Ovary (tissue), 9 donors: Measurements from ENCODE around the gene NKAIN4. TPM values are rescaled to one million over a fixed set of nuclear protein-coding genes. Genes with fewer than 3 reads are reported as not detected.
A peak's percentile ranks its signal among the peaks of the same experiment; 100 is the strongest.

Experiments used
- DNase-seq, 5 donors: peaks; one replicate each; pipeline ENCODE4 v3.0.0-alpha.2; 2019 to 2020
- H3K27ac ChIP-seq, 2 donors: fragments of 200-600 bp; one replicate each; pipeline versions ENCODE4 v1.5.1 to v1.8.0; 2019 to 2022
- H3K27me3 ChIP-seq: fragments of 200-600 bp; one replicate; pipeline ENCODE4 v1.8.0; 2022
- H3K36me3 ChIP-seq: fragments of 200-600 bp; sonication (generic); one replicate; pipeline ENCODE4 v1.5.1; 2019
- H3K4me1 ChIP-seq: one replicate; pipeline ENCODE4 v1.8.1; 2013; ENCODE audit warnings: mild to moderate bottlenecking, moderate library complexity; ENCODE audit not compliant: insufficient read depth
- H3K4me3 ChIP-seq: fragments of 200-600 bp; sonication (generic); one replicate; pipeline ENCODE4 v1.5.1; 2017
- H3K9me3 ChIP-seq, 2 donors: fragments of 200-600 bp in 1 of 2; sonication (generic) in 1 of 2; one replicate each; pipeline versions ENCODE4 v1.5.1 to v1.8.1; 2013 to 2019; ENCODE audit warnings: mild to moderate bottlenecking in 1 of 2, moderate library complexity in 1 of 2
- EP300 ChIP-seq: sonication (generic); formaldehyde crosslinking; IDR thresholded peaks from one replicate; pipeline ENCODE4 v1.6.1; 2017; ENCODE audit warnings: antibody characterized with exemption
- POLR2A ChIP-seq: fragments of 450-650 bp; IDR thresholded peaks from one replicate; pipeline ENCODE4 v1.6.1; 2017; ENCODE audit warnings: antibody characterized with exemption, mild to moderate bottlenecking, moderate library complexity
- WGBS, 3 donors: extraction: QIAGEN DNeasy Blood & Tissue Kit in 1 of 3; methylation state at CpG; one replicate each; pipeline versions ENCODE4 v1.1.5 to v1.1.7; 2013 to 2017; 5-methylcytosine and 5-hydroxymethylcytosine counted together
- intact Hi-C, 4 donors: fragments of 100-400 bp; cut with DNase I; formaldehyde crosslinking; loops; one replicate each; pipeline versions ENCODE4 v1.11.0 to v1.15.1; 2022 to 2023
- microRNA counts: library from miRNA; unstranded; fragments of <30 nt; microRNA quantifications from one replicate; lab custom pipeline; 2016
- microRNA-seq, 3 donors: library from miRNA; unstranded; fragments of <30 nt; microRNA quantifications; one replicate each; pipeline versions ENCODE4 to v1.2.0, GENCODE V29; 2019 to 2020
- polyA plus RNA-seq, 2 donors: library from polyadenylated mRNA; stranded (reverse); fragments of 200-250 nt in 1 of 2; fragments of 350-450 nt in 1 of 2; fragmentation: Illumina TruSeq in 1 of 2; extraction: RNeasy Lipid Tissue Mini Kit (QIAGEN cat#74804) in 1 of 2; gene quantifications; one replicate each; pipeline ENCODE4 v1.2.3, GENCODE V29; 2013 to 2014
- small RNA-seq: library from RNA; depleted of rRNA; stranded (forward); fragments of <200 nt; gene quantifications from one replicate; pipeline ENCODE3, GENCODE V24; 2016
- total RNA-seq, 7 donors: library from RNA; depleted of rRNA in 2 of 7; stranded (reverse); fragments of >200 nt in 2 of 7; fragmentation: NEBNext Ultra II Directional in 3 of 7; extraction: Animal tissue kit (Norgen Biotek cat#: 25700) in 3 of 7; gene quantifications; one replicate each; pipeline versions ENCODE4 v1.1.0 to v1.2.4, GENCODE V29; 2016 to 2023
- TF ChIP-seq, protein P1 (sequence below), 3 donors: fragments of 450-650 bp in 2 of 3; fragments of 200-600 bp in 1 of 3; IDR thresholded peaks; one replicate each; pipeline versions ENCODE4 v1.5.1 to v1.8.0; 2016 to 2022; ENCODE audit warnings: antibody characterized with exemption in 3 of 3, mild to moderate bottlenecking in 1 of 3
- donor health status: DM: no; HTN: no; CAD: no; lungs with moderate emphysema.
- donor health status: DM: no; HTN: no; CAD: no.
- donor health status: Bipolar disorder and iron deficiency.
- donor health status: DM: yes; HTN: yes; CAD: no.
- donor health status: DM: no; HTN: no; CAD: no.
- donor health status: DM: yes; HTN: yes; CAD: no.

The NKAIN4 gene
- total and polyA plus RNA-seq, 9 donors: 0.18 to 0.24 TPM; not detected in 7

DNA sequence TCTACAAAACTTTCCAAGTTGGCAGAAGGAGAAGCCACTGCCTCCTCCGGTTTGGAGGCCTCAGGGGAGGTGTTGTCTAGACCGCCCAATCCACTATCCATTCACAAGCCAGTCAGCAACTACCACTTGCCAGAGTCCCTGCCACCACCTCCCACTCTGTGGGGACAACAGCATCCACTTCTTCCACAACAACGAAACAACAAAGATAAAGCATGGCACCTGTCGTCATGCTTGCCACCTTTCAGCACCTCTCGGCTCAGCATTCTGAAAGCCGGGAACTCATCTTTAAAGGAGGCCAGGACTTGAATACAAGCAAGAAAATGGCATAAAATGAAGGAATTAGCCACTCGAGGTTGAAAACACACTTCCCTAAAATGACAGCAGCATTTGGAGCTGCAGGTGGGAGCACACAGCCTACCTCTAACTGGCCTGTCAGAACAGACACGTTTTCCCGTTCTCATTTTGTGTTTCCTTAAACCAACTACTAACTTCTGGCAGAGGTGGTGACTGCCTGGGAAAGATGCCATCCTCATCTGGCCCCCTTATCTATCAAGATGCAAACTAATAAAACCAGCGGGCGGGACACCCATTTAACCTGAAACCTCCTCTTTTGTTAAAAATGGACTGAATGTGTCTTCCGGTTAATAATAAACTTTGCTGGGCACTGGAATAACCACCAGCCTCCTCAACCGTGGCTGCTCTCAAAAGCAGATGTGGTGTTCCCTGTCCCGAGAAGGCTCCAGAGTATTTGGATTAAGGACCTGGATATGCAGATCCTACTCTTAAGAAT, 60.1 kb downstream of the NKAIN4 start:
- Histone ChIP-seq H3K4me1 (peaks cover 7% of the 10 kb centered on the region), H3K9me3 (no peaks in the 10 kb centered on the region), H3K27ac (no peak overlapping the region), H3K4me3 (no peak overlapping the region), H3K36me3 (no peaks in the 10 kb centered on the region), H3K27me3 (no peaks in the 10 kb centered on the region)
- TF ChIP-seq EP300 (no peak), POLR2A (no peak)
- TF ChIP-seq, protein P1, sequence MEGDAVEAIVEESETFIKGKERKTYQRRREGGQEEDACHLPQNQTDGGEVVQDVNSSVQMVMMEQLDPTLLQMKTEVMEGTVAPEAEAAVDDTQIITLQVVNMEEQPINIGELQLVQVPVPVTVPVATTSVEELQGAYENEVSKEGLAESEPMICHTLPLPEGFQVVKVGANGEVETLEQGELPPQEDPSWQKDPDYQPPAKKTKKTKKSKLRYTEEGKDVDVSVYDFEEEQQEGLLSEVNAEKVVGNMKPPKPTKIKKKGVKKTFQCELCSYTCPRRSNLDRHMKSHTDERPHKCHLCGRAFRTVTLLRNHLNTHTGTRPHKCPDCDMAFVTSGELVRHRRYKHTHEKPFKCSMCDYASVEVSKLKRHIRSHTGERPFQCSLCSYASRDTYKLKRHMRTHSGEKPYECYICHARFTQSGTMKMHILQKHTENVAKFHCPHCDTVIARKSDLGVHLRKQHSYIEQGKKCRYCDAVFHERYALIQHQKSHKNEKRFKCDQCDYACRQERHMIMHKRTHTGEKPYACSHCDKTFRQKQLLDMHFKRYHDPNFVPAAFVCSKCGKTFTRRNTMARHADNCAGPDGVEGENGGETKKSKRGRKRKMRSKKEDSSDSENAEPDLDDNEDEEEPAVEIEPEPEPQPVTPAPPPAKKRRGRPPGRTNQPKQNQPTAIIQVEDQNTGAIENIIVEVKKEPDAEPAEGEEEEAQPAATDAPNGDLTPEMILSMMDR (IDR thresholded peaks at IDR 0.05): no peak
- DNase-seq: no peak
- 80 to 84% (median 84%) methylated on average over 14 of the region's 14 CpGs for WGBS, 3 donors
- intact Hi-C loops: no loop called here

DNA sequence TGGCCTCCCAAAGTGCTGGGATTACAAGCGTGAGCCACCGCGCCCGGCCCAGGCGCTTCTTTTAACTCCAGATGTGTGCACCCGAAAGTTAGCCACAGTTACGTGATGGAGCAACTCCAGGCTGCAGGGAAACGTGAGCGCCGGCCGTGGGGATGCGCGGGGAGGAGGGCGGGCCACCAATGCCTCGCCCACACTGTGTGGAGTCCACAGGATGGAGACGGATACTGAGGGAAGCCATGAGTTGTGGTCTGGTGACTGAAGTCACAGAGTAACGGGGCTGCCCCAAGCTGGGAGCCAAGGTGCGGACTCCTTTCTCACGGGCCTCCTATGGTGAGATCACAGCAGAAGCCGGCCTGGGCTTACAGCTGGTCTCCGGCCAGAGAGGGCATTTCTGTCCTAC, 61.5 kb downstream of the NKAIN4 start:
- H3K27ac ChIP-seq: no peak overlapping the region
- no peak overlapping the region for H3K4me3 ChIP-seq
- no peak for DNase-seq
- TF ChIP-seq, protein P1 (IDR thresholded peaks at IDR 0.05): no peak
- TF ChIP-seq EP300: no peak
- TF ChIP-seq POLR2A: no peak
- H3K4me1 ChIP-seq: peaks cover 4% of the 10 kb centered on the region
- 87 to 92% (median 91%) methylated on average over 21 of the region's 21 CpGs for WGBS, 3 donors
- no peaks in the 10 kb centered on the region for H3K27me3 ChIP-seq
- no peaks in the 10 kb centered on the region for H3K36me3 ChIP-seq
- intact Hi-C loops: no loop called here
- H3K9me3 ChIP-seq: no peaks in the 10 kb centered on the region

DNA sequence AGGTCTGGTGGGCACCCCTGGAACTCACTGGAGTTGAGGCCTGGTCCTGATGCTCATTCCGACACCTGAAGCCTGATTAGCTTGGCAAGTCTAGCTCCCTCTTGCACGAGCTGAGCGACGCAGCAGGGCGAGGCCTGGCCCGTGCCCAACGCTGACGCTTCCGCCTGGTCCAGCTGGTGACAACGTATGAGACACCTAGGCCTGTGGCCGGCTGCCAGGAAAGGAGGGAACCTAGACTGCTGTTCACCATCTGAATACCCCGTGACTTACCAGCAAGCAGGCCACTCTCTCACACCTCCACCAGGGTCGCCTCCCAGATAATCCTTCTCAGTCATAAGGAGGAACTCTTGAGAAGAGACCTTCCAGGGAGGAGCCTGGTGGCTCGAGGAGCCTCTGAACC, 62.9 kb downstream of the NKAIN4 start:
- Histone ChIP-seq H3K4me1 (no peaks in the 10 kb centered on the region), H3K9me3 (no peaks in the 10 kb centered on the region), H3K36me3 (no peaks in the 10 kb centered on the region), H3K4me3 (no peak overlapping the region), H3K27me3 (no peaks in the 10 kb centered on the region), H3K27ac (no peak overlapping the region)
- intact Hi-C loops: no loop called here
- 69 to 77% (median 77%) methylated on average over 14 of the region's 14 CpGs for WGBS, 3 donors
- TF ChIP-seq POLR2A (no peak), EP300 (no peak)
- TF ChIP-seq, protein P1 (IDR thresholded peaks at IDR 0.05): no peak
- no peak for DNase-seq

DNA sequence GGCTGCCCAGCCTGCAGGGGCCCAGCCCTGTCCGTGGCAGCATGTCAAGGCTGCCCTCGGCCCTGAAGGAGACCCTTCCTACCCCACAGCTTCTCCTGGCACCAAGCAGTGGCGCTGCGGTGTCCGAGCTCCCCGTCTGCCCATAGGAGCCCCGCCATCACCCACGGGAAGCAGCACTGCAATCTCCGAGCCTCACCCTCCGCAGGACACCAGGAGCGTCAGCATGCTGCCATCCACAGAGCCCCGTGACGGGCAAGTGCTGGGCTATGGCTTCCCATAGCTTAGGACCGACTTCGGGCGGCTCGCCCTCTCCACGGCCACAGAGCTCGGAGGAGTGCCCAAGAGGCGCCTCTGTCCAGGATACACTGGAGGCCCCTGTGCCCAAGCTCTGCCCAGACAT, 63.4 kb downstream of the NKAIN4 start:
- H3K4me3 ChIP-seq: no peak overlapping the region
- no peaks in the 10 kb centered on the region for H3K27me3 ChIP-seq
- H3K27ac ChIP-seq: no peak overlapping the region
- DNase-seq: no peak
- WGBS, 3 donors: 84 to 91% (median 87%) methylated on average over 20 of the region's 20 CpGs
- H3K36me3 ChIP-seq: no peaks in the 10 kb centered on the region
- no peaks in the 10 kb centered on the region for H3K9me3 ChIP-seq
- intact Hi-C loops: no loop called here
- H3K4me1 ChIP-seq: no peaks in the 10 kb centered on the region
- TF ChIP-seq, protein P1 (IDR thresholded peaks at IDR 0.05): no peak
- no peak for TF ChIP-seq EP300
- no peak for TF ChIP-seq POLR2A

MicroRNAs encoded within 50 kb of the gene (microRNA counts, 767-probe panel; counts per million panel counts)
- 530 counts per million, percentile 78 among the panel's probes with 10 or more counts for microRNA hsa-miR-3196 (lab: Ali Mortazavi, UCI)

Small RNAs within 50 kb of the gene (microRNA-seq; reads per million reads assigned to microRNA genes)
- gene MIR3196 (0 reads per million in 3 donors), gene MIR4326 (0 to 0.32 (median 0) reads per million in 3 donors)

Small RNAs within 50 kb of the gene (small RNA-seq; reads per million reads assigned to genes)
- gene MIR3196: not detected
- 0.15 reads per million for gene MIR4326

Other genes starting within 250 kb of the NKAIN4 start
- not detected for gene BHLHE23, start 247.5 kb downstream of the NKAIN4 start, total RNA-seq
- gene BHLHE23, start 247.5 kb downstream of the NKAIN4 start, polyA plus RNA-seq: not detected
- gene YTHDF1, start 38.3 kb downstream of the NKAIN4 start, total RNA-seq: 10 to 100 TPM; 17.6 to 39.4 (median 35.0) TPM
- gene YTHDF1, start 38.3 kb downstream of the NKAIN4 start, polyA plus RNA-seq: 10 to 100 TPM; 17.0 to 30.5 TPM
- gene BIRC7, start 18.6 kb downstream of the NKAIN4 start, total RNA-seq: 1 to 10 TPM in 1 of 7 donors, under 1 TPM in 1, not detected in 5; 0.60 to 1.1 TPM
- not detected for gene BIRC7, start 18.6 kb downstream of the NKAIN4 start, polyA plus RNA-seq
- gene ARFGAP1, start 18.4 kb upstream of the NKAIN4 start, total RNA-seq: 10 to 100 TPM; 40.2 to 80.2 (median 74.8) TPM
- 10 to 100 TPM; 18.9 to 59.5 TPM for gene ARFGAP1, start 18.4 kb upstream of the NKAIN4 start, polyA plus RNA-seq
- under 1 TPM in 3 of 7 donors, not detected in 4; 0.17 to 0.54 (median 0.33) TPM for gene COL20A1, start 38.7 kb upstream of the NKAIN4 start, total RNA-seq
- under 1 TPM in 1 of 2 donors, not detected in 1; 0.10 TPM for gene COL20A1, start 38.7 kb upstream of the NKAIN4 start, polyA plus RNA-seq
- gene CHRNA4, start 106.9 kb upstream of the NKAIN4 start, total RNA-seq: 1 to 10 TPM in 3 of 7 donors, under 1 TPM in 3, not detected in 1; 0.15 to 2.9 (median 0.77) TPM
- under 1 TPM in 1 of 2 donors, not detected in 1; 0.06 TPM for gene CHRNA4, start 106.9 kb upstream of the NKAIN4 start, polyA plus RNA-seq
- gene KCNQ2, start 218.2 kb upstream of the NKAIN4 start, total RNA-seq: not detected
- not detected for gene KCNQ2, start 218.2 kb upstream of the NKAIN4 start, polyA plus RNA-seq
- gene EEF1A2, start 244.6 kb upstream of the NKAIN4 start, total RNA-seq: under 1 TPM; 0.36 to 0.94 (median 0.69) TPM
- 1 to 10 TPM in 1 of 2 donors, under 1 TPM in 1; 0.25 to 1.3 TPM for gene EEF1A2, start 244.6 kb upstream of the NKAIN4 start, polyA plus RNA-seq